SK-N-SH (cell line): ENCODE results near the gene HNRNPCL2. TPM values are rescaled to one million over a fixed set of nuclear protein-coding genes. Genes with fewer than 3 reads are reported as not detected.
"Not testable (repeated sequence)": the region's sequence is repeated elsewhere in the genome, so short reads cannot be mapped to it uniquely, and the experiment has no call there.

Source experiments
- CTCF ChIA-PET: fragments of 300-600, 350-600 bp; formaldehyde crosslinking; extraction: SDS; loops from one replicate; lab custom pipeline; 2021; lab: Yijun Ruan, JAX
- POLR2A ChIA-PET: fragments of 350-600 bp; sonication (Branson Sonifier 250); formaldehyde crosslinking; extraction: SDS; loops from one replicate; lab custom pipeline; 2020; ENCODE audit warnings: antibody characterized with exemption, inconsistent platforms; lab: Yijun Ruan, JAX
- DNase-seq: peaks from one replicate; pipeline ENCODE4 v3.0.0; 2012
- H2AFZ ChIP-seq: fragments of 200-600 bp; sonication (generic); 2 replicates; pipeline ENCODE4 v1.8.1; 2016; ENCODE audit warnings: antibody characterized with exemption, mild to moderate bottlenecking, low read depth
- H3F3A ChIP-seq: fragments of 200-600 bp; sonication (generic); replicated peaks from 2 replicates; pipeline ENCODE3; 2016; ENCODE audit warnings: antibody characterized with exemption, mild to moderate bottlenecking; ENCODE audit not compliant: insufficient read depth
- H3K27ac ChIP-seq, 2 experiments: fragments of 200-500 bp in 1 of 2; fragments of 200-600 bp in 1 of 2; sonication (Bioruptor generic) in 1 of 2; sonication (generic), shearing (Covaris generic) in 1 of 2; 2 replicates each; pipeline versions ENCODE4 v1.5.1 to v1.6.1; 2014 to 2016; ENCODE audit warnings: low read depth in 2 of 2, inconsistent platforms in 1 of 2, low read length in 1 of 2, mild to moderate bottlenecking in 1 of 2, mixed read lengths in 1 of 2
- H3K27me3 ChIP-seq: fragments of 200-600 bp; sonication (generic), shearing (Covaris generic); 2 replicates; pipeline ENCODE4 v1.6.1; 2016; ENCODE audit warnings: mixed run types; ENCODE audit not compliant: insufficient read depth
- H3K36me3 ChIP-seq, 2 experiments: fragments of 200-500 bp in 1 of 2; fragments of 200-600 bp in 1 of 2; sonication (Bioruptor generic) in 1 of 2; sonication (generic) in 1 of 2; replicated peaks in 1 of 2; 2 replicates each; pipeline versions ENCODE3 to v1.5.1; 2014 to 2016; ENCODE audit warnings: low read length in 1 of 2, mild to moderate bottlenecking in 1 of 2; ENCODE audit not compliant: insufficient read depth in 2 of 2, control insufficient read depth in 1 of 2
- H3K4me1 ChIP-seq, 2 experiments: fragments of 200-500 bp in 1 of 2; fragments of 200-600 bp in 1 of 2; sonication (Bioruptor generic) in 1 of 2; sonication (generic), shearing (Covaris generic) in 1 of 2; 2 replicates each; pipeline versions ENCODE4 v1.5.1 to v1.6.1; 2014 to 2016; ENCODE audit warnings: low read depth in 1 of 2, low read length in 1 of 2, mixed run types in 1 of 2; ENCODE audit not compliant: insufficient read depth in 2 of 2, control insufficient read depth in 1 of 2
- H3K4me2 ChIP-seq: fragments of 200-600 bp; sonication (generic), shearing (Covaris generic); 2 replicates; pipeline ENCODE4 v1.6.1; 2017; ENCODE audit warnings: mixed run types
- H3K4me3 ChIP-seq, 2 experiments: fragments of 200-500 bp in 1 of 2; fragments of 200-600 bp in 1 of 2; sonication (Bioruptor generic) in 1 of 2; sonication (generic), shearing (Covaris generic) in 1 of 2; 2 replicates each; pipeline versions ENCODE4 v1.5.1 to v1.8.1; 2014 to 2016; ENCODE audit warnings: low read depth in 2 of 2, inconsistent platforms in 1 of 2, low read length in 1 of 2, mild to moderate bottlenecking in 1 of 2, mixed read lengths in 1 of 2, moderate library complexity in 1 of 2
- H3K79me2 ChIP-seq: fragments of 200-600 bp; sonication (generic); 2 replicates; pipeline ENCODE4 v1.8.1; 2017; ENCODE audit warnings: mild to moderate bottlenecking; ENCODE audit not compliant: insufficient read depth
- H3K9ac ChIP-seq: fragments of 200-600 bp; sonication (generic); 2 replicates; pipeline ENCODE4 v1.6.1; 2017; ENCODE audit warnings: mixed run types
- H3K9me2 ChIP-seq: fragments of 200-600 bp; sonication (generic); 2 replicates; pipeline ENCODE4 v1.6.1; 2017; ENCODE audit warnings: mixed run types
- H3K9me3 ChIP-seq: fragments of 200-600 bp; sonication (generic); 2 replicates; pipeline ENCODE4 v1.6.1; 2017; ENCODE audit warnings: mixed run types, mild to moderate bottlenecking, moderate library complexity
- H4K20me1 ChIP-seq: fragments of 200-600 bp; sonication (generic); 2 replicates; pipeline ENCODE4 v1.6.1; 2017; ENCODE audit warnings: mild to moderate bottlenecking, mixed run types; ENCODE audit not compliant: insufficient read depth
- WGBS: methylation state at CpG from one replicate; pipeline ENCODE4 v1.1.6; 2017; ENCODE audit warnings: low lambda C conversion rate; 5-methylcytosine and 5-hydroxymethylcytosine counted together
- polyA plus RNA-seq, 3 experiments: library from polyadenylated mRNA; depleted of rRNA; stranded (reverse); fragments of >200 nt; gene quantifications; 2 replicates each; pipeline ENCODE4 v1.2.3, GENCODE V29; 2012

Gene HNRNPCL2
- not detected in 2 replicates for polyA plus RNA-seq (2012; rRNA removed)
- polyA plus RNA-seq (2012; cell fraction: cytosol; rRNA removed), result not detected in 2 replicates
- not detected in 2 replicates for polyA plus RNA-seq (2012; cell fraction: nucleus; rRNA removed)

DNA sequence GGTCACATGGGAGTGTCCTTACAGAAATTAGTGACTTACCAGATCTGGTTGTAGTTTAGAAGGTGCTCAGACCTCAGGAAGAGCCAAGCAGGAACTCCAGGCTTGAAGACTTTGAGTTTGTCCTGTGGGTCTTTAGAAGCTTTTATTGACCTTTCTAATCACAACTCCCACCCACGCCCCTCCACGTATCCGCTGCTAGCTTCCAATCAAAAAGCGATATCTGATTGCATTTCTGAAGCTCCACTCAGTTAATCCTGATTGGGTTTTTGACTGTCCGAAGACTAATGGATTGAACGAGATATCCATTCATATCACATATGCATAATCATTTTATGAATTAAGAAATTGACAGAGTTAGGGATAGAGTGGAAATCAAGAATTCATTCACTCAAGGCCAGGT, at the start of gene HNRNPCL2:
Gene HNRNPCL2, minus strand, starts transcription at position 101 of the 400 bp plus-strand sequence. CDS start 454 bp downstream, outside the sequence.
- H2AFZ ChIP-seq, DNase-seq, H3K9ac ChIP-seq, CTCF ChIA-PET, H3K4me1 ChIP-seq, H3K4me3 ChIP-seq, POLR2A ChIA-PET, H3K27ac ChIP-seq, H3K9me2 ChIP-seq, H3K4me2 ChIP-seq, H3K36me3 ChIP-seq, H3F3A ChIP-seq, H4K20me1 ChIP-seq, H3K9me3 ChIP-seq, H3K79me2 ChIP-seq, H3K27me3 ChIP-seq: not testable (repeated sequence)
- whole genome bisulfite sequencing, result 0% methylated on average over 5 of the region's 6 CpGs

DNA sequence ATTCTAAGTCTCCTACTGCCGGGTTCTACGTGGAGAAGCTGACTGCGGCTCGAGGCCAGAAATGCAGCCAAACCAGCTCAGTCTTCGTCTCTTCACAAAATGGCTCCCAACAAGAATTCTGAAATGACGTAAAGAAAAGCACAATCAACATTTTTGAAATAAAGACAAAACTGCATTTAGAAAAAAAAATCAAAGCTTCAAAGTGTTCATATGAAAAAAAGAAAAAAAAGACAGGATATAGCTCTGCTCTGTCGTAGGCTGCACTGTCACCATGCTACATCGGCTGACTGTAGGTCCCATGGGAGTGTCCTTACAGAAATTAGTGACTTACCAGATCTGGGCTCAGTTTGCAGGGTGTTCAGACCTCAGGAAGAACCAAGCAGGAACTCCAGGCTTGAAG, 48.9 kb upstream of the HNRNPCL2 start, which contains the start of gene HNRNPCL4:
Gene HNRNPCL4, minus strand, starts transcription at position 101 of the 400 bp plus-strand sequence. CDS start 164 bp downstream, outside the sequence.
- POLR2A ChIA-PET, H2AFZ ChIP-seq, H4K20me1 ChIP-seq, H3K9me2 ChIP-seq, H3F3A ChIP-seq, H3K27ac ChIP-seq, H3K79me2 ChIP-seq, H3K4me2 ChIP-seq, H3K36me3 ChIP-seq, CTCF ChIA-PET, H3K9ac ChIP-seq, H3K4me1 ChIP-seq, DNase-seq, H3K4me3 ChIP-seq, H3K27me3 ChIP-seq, H3K9me3 ChIP-seq: not testable (repeated sequence)
- no CpG with 5 or more reads among the region's 8 CpGs for WGBS

DNA sequence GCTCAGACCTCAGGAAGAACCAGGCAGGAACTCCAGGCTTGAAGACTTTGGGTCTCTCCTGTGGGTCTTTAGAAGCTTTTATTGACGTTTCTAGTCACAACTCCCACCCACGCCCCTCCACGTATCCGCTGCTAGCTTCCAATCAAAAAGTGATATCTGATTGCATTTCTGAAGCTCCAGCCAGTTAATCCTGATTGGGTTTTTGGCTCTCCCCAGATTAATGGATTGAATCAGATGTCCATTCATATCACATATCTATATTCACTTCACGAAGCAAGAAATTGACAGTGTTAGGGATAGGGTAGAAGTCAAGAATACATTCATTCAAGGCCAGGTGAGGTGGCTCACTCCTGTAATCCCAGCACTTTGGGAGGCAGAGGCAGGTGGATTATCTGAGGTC, 39.3 kb upstream of the HNRNPCL2 start, which contains the start of gene PRAMEF26:
Gene PRAMEF26, minus strand, starts transcription at position 101 of the 400 bp plus-strand sequence. CDS start 2,914 bp downstream, outside the sequence.
- H3K9me2 ChIP-seq, CTCF ChIA-PET, DNase-seq, H3K27me3 ChIP-seq, H3K4me1 ChIP-seq, H4K20me1 ChIP-seq, H3K9ac ChIP-seq, POLR2A ChIA-PET, H3K36me3 ChIP-seq, H3K9me3 ChIP-seq, H3K79me2 ChIP-seq, H2AFZ ChIP-seq, H3K4me2 ChIP-seq, H3K4me3 ChIP-seq, H3F3A ChIP-seq, H3K27ac ChIP-seq: not testable (repeated sequence)
- WGBS, result no CpG with 5 or more reads among the region's 5 CpGs

DNA sequence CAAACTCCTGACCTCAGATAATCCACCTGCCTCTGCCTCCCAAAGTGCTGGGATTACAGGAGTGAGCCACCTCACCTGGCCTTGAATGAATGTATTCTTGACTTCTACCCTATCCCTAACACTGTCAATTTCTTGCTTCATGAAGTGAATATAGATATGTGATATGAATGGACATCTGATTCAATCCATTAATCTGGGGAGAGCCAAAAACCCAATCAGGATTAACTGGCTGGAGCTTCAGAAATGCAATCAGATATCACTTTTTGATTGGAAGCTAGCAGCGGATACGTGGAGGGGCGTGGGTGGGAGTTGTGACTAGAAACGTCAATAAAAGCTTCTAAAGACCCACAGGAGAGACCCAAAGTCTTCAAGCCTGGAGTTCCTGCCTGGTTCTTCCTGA, 46.2 kb downstream of the HNRNPCL2 start, which contains the start of gene PRAMEF25:
Gene PRAMEF25, plus strand, starts transcription at position 301 of the 400 bp plus-strand sequence. CDS start 2,920 bp downstream, outside the sequence.
- H2AFZ ChIP-seq, DNase-seq, H3K79me2 ChIP-seq, CTCF ChIA-PET, H3K9ac ChIP-seq, H3K4me1 ChIP-seq, H3K4me3 ChIP-seq, H3K27ac ChIP-seq, H3K9me3 ChIP-seq, H3K36me3 ChIP-seq, H4K20me1 ChIP-seq, H3F3A ChIP-seq, H3K4me2 ChIP-seq, H3K9me2 ChIP-seq, H3K27me3 ChIP-seq, POLR2A ChIA-PET: not testable (repeated sequence)
- no CpG with 5 or more reads among the region's 4 CpGs for WGBS

Other genes starting within 250 kb of the HNRNPCL2 start
- not detected in 2 replicates for gene PRAMEF4, start 230.7 kb downstream of the HNRNPCL2 start, polyA plus RNA-seq (2012; rRNA removed)
- gene PRAMEF10, start 218.6 kb downstream of the HNRNPCL2 start, polyA plus RNA-seq (2012; rRNA removed), result not detected in 2 replicates
- gene PRAMEF7, start 200.2 kb downstream of the HNRNPCL2 start, polyA plus RNA-seq (2012; rRNA removed), result not detected in 2 replicates
- not detected in 2 replicates for gene PRAMEF6, start 169.3 kb downstream of the HNRNPCL2 start, polyA plus RNA-seq (2012; rRNA removed)
- not detected in 2 replicates for gene PRAMEF27, start 60.3 kb downstream of the HNRNPCL2 start, polyA plus RNA-seq (2012; rRNA removed)
- gene HNRNPCL3, start 56.1 kb downstream of the HNRNPCL2 start, polyA plus RNA-seq (2012; rRNA removed), result not detected in 2 replicates
- not detected in 2 replicates for gene PRAMEF25, start 46.1 kb downstream of the HNRNPCL2 start, polyA plus RNA-seq (2012; rRNA removed)
- not detected in 2 replicates for gene PRAMEF26, start 39.2 kb upstream of the HNRNPCL2 start, polyA plus RNA-seq (2012; rRNA removed)
- not detected in 2 replicates for gene HNRNPCL4, start 48.8 kb upstream of the HNRNPCL2 start, polyA plus RNA-seq (2012; rRNA removed)
- gene PRAMEF9, start 55.0 kb upstream of the HNRNPCL2 start, polyA plus RNA-seq (2012; rRNA removed), result not detected in 2 replicates
- gene PRAMEF13, start 84.6 kb upstream of the HNRNPCL2 start, polyA plus RNA-seq (2012; rRNA removed), result not detected in 2 replicates
- not detected in 2 replicates for gene PRAMEF18, start 109.3 kb upstream of the HNRNPCL2 start, polyA plus RNA-seq (2012; rRNA removed)
- not detected in 2 replicates for gene PRAMEF5, start 137.3 kb upstream of the HNRNPCL2 start, polyA plus RNA-seq (2012; rRNA removed)
- not detected in 2 replicates for gene PRAMEF8, start 168.3 kb upstream of the HNRNPCL2 start, polyA plus RNA-seq (2012; rRNA removed)
- gene PRAMEF33, start 186.7 kb upstream of the HNRNPCL2 start, polyA plus RNA-seq (2012; rRNA removed), result not detected in 2 replicates
- not detected in 2 replicates for gene PRAMEF15, start 198.7 kb upstream of the HNRNPCL2 start, polyA plus RNA-seq (2012; rRNA removed)
- not detected in 2 replicates for gene PRAMEF14, start 230.3 kb upstream of the HNRNPCL2 start, polyA plus RNA-seq (2012; rRNA removed)